GM12864 (cell line): ENCODE results near the gene C1QA.
A peak's percentile ranks its signal among the peaks of the same experiment; 100 is the strongest.

Source experiments
- DNase-seq: peaks from one replicate; pipeline ENCODE4 v3.0.0-alpha.2; 2011; ENCODE audit warnings: low read depth
- H3K4me3 ChIP-seq: 2 replicates; pipeline ENCODE4 v1.5.1; 2011; ENCODE audit warnings: mild to moderate bottlenecking, low read depth, low read length, control low read depth
- TF ChIP-seq, protein P1 (sequence below): IDR thresholded peaks from 2 replicates; pipeline ENCODE4 v1.5.1; 2011; ENCODE audit warnings: low read depth, mild to moderate bottlenecking, moderate library complexity, low read length, control low read depth, inconsistent platforms; ENCODE audit errors: missing control alignments

C1QA gene

DNA sequence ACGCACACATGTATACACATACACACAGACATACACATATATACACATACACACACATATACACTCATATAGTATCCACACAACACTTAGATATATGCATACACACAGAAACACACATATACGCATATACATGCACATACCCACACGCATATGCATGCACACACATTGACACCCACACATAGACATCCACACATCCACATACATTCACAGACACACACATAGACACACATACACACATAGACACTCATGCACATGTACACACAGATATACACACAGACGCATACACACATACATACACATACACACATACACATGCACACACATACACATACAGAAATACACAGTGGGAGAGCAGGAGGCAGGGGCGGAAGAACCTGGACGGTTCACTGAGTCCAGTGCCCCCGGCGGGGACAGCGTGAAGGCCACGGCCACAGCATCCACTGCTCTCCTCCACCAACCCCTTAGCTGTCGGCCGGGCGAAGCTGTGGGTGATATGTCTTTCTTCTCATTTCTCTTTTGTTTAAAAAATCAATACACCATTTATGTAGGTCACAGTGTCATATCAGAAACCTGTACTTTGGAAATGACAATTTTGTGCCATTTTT is 13.8 kb downstream of the C1QA start:
- H3K4me3 ChIP-seq: no peak overlapping the region
- DNase-seq: no peak
- TF ChIP-seq, protein P1, sequence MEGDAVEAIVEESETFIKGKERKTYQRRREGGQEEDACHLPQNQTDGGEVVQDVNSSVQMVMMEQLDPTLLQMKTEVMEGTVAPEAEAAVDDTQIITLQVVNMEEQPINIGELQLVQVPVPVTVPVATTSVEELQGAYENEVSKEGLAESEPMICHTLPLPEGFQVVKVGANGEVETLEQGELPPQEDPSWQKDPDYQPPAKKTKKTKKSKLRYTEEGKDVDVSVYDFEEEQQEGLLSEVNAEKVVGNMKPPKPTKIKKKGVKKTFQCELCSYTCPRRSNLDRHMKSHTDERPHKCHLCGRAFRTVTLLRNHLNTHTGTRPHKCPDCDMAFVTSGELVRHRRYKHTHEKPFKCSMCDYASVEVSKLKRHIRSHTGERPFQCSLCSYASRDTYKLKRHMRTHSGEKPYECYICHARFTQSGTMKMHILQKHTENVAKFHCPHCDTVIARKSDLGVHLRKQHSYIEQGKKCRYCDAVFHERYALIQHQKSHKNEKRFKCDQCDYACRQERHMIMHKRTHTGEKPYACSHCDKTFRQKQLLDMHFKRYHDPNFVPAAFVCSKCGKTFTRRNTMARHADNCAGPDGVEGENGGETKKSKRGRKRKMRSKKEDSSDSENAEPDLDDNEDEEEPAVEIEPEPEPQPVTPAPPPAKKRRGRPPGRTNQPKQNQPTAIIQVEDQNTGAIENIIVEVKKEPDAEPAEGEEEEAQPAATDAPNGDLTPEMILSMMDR: no peak

DNA sequence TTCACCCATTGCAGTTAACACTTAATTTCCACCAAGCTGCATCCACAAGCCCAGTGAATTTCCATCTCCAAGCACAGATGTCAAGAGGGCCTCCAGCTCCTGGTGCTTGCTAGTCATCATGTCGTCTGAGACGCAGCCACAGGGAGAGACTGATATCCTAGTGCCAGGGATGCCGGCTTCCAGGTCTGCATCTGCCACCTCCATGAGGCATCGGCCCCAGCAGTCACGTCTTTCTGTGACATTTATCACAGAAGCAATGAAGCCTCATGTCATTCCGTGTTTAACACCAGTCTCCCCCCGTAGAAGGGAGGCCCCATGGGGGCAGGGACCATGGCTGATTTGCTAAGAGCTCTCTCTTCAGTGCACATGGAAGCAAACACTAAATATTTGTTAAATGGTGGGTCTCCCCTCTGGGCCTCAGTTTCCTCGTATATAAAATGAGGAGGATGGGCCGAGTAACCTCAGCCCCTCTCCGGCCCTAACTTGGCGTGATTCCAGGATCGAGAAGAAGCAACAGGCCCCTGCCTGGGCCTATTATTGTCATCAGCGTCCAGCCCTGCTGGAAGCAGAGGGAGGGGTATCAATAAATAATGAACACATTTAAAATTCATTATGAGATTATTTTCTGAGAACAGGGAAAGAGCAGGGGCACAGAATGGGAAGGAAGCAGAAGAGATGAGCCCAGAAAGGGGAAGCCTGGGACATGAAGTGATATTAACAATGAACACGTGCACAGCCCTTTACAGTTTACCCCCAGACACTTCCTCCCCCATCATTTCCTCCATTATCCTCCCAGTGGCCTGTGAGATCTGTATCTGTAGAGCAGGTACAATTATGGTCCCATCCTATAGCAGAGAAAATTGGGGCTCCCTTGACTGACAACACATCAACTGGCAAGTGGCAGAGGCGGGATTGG is 15.8 kb downstream of the C1QA start:
- no peak for DNase-seq
- TF ChIP-seq, protein P1: no peak
- H3K4me3 ChIP-seq: no peak overlapping the region

GRCh38 chr1:22652881-22653316 is 16.5 kb downstream of the C1QA start, which contains the start of gene C1QB:
Gene C1QB, plus strand, starts transcription at chr1:22653236. Its CDS starts 6,227 bp downstream, at chr1:22659463.
- DNase-seq: no peak
- H3K4me3 ChIP-seq: no peak within 1 kb of the TSS
- TF ChIP-seq, protein P1: no peak

DNA sequence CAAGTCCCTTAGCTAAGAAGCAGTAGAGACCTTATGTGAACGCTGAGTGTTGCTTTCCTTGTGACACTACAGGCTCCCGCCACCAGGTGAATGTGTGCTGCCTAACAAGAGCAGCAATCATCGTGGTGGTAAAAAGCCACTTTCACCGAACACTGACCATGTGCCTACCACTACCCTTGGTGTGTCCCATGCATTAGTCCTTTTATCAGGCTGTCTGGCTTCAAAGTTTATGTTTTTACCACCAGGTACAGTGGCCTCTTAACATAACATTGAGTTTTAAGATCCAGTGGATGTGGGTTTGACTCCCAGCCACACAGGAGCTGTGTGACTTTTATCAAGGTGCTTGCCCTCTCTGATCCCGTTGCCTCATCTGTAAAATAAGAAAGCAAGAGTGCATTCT is 18.3 kb downstream of the C1QA start:
- DNase-seq: no peak
- TF ChIP-seq, protein P1: peak; percentile 36
- H3K4me3 ChIP-seq: no peak overlapping the region

- TF ChIP-seq, protein P1: no peak
- no peak for DNase-seq
- H3K4me3 ChIP-seq: no peak overlapping the region
These were observed 22.1 kb downstream of the C1QA start for GRCh38 chr1:22658385-22659163.

DNA sequence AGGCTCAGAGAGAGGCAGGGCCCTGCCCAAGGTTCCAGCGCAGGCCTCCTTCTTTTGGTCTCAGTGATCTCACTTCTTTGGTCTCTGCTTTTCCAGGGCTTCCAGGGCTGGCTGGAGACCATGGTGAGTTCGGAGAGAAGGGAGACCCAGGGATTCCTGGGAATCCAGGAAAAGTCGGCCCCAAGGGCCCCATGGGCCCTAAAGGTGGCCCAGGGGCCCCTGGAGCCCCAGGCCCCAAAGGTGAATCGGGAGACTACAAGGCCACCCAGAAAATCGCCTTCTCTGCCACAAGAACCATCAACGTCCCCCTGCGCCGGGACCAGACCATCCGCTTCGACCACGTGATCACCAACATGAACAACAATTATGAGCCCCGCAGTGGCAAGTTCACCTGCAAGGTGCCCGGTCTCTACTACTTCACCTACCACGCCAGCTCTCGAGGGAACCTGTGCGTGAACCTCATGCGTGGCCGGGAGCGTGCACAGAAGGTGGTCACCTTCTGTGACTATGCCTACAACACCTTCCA is 24.4 kb downstream of the C1QA start:
- TF ChIP-seq, protein P1: no peak
- no peak for DNase-seq
- H3K4me3 ChIP-seq: no peak overlapping the region
